DMS 273 (cell line): Measurements from ENCODE around the gene IFNA13.
"Not testable (repeated sequence)": the region's sequence is repeated elsewhere in the genome, so short reads cannot be mapped to it uniquely, and the experiment has no call there.

Experiments used
- DNase-seq: peaks from one replicate; lab custom pipeline; 2025; ENCODE audit not compliant: unreplicated experiment; lab: John Stamatoyannopoulos, UW

Gene IFNA13

DNA sequence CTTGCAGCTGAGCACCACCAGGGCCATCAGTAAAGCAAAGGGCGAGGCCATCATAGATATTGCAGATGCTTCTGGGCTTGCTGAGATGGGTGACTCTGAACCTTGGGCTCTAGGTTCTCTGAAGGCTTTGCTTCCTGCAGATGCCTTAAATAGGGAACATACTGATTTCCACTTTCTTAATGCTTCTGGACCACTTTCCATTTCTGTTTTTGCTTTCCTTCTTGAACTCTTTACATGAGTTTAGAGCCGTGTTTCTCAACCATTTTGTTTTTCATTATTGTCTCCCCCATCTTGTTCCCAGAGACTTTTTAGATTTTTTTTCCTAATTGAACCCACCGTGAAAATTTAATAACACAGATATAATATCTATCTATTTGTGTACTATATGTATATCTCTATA is at the start of gene IFNA13:
TSS of gene IFNA13 (minus strand) at position 101 of the 400 bp plus-strand sequence. CDS start at position 54, 47 bp downstream.
- DNase-seq, result no peak

GRCh38 chr9:21415493-21416267 is 47.8 kb upstream of the IFNA13 start:
- peak; percentile 89 for DNase-seq

DNA sequence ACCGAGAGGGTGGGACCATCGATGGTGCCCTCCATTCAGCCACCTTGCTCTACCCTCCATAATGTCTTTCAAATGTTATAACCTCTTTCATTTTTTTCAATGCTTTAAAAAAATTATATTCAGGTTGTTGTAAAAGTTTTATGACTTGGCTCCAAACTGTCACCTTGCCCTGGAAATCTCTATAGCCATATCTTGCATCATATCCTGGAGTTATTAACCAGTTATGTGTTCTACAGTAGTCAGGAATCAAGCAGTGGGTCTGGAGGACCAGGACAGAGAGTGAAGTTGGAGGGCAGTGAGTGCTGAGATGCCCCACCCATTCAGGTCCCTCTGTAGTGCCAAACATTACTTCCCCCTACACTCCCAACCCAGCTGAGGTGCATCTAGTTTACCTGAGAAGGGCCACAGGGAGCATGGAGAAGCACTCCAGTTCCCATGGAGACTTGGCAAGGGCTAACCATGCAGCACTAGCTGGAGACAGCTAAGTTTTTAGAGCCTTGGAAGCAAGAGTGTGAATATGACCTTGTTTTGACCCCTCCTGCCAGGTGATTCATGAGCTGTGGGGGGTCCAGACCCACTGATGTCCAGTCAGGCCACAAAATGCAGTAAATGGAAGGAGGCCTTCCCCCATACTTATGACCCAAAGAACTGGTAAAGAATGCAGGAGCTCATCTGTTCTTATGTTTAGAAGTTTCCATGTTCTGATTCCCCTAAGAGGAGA is 46.5 kb upstream of the IFNA13 start:
- peak; percentile 8 for DNase-seq

DNA sequence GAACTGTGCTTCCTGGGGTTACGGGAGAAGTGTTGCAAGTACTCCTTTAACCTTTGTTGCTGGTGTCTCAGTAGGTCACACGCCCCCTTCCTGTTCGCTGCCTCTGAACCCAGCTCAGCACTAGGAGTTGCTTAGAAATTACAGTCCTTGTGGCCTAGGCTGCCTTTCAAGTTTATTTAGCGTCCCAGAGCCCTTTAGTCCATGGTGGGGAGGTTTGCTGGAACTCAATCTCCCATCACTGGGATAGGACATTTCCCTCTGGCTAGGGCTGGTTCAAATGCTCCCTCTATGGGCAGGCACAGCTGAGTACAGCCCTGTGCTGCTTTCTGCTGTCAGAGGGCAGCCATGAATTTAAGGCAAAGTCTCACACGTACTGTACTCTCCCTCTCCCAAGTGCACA is 45.8 kb upstream of the IFNA13 start:
- DNase-seq, result peak; percentile 10

GRCh38 chr9:21413151-21413550 is 45.3 kb upstream of the IFNA13 start:
- no peak for DNase-seq

DNA sequence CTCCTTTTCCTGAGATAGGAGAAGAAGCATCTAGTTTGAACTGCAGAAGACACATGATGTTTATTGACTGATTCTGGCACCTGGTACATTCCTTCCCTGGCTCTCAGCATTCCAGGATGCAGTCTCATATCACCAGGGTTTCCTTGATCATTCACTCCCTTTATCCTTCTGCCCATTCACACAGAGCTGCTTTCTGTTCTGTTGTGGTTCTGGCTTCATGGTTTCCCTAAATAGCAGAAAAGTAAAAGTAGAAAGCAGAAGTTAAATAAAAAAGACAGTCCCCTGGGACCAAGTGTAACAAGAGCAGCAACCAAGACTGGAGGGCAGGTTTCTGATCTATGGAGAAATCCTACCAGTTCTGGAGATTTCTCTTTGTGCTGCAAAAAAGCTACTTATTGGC is 44.2 kb upstream of the IFNA13 start:
- no peak for DNase-seq

DNA sequence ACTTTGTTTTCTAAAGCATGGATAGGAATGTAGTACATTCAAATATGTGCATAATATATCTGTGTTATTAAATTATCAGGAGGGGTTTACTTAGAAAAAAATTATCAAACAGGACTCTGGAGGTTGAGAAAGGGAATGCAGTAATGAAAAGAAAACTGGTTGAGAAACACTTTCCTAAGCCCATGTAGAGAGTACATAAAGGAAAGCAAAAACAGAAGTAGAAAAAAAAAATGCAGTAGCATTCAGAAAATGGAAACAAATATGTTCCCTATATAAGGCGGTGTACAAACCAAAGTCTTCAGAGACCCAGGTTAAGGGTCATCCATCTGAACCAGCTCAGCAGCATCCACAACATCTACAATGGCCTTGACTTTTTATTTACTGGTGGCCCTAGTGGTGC is 41.0 kb upstream of the IFNA13 start, which contains the start of gene IFNA8:
TSS of gene IFNA8 (plus strand) at position 301 of the 400 bp plus-strand sequence. CDS start at position 361, 60 bp downstream.
- no peak for DNase-seq

GRCh38 chr9:21404146-21404545 is 36.3 kb upstream of the IFNA13 start:
- DNase-seq, result no peak

GRCh38 chr9:21402386-21403251 is 34.8 kb upstream of the IFNA13 start:
- no peak for DNase-seq

DNA sequence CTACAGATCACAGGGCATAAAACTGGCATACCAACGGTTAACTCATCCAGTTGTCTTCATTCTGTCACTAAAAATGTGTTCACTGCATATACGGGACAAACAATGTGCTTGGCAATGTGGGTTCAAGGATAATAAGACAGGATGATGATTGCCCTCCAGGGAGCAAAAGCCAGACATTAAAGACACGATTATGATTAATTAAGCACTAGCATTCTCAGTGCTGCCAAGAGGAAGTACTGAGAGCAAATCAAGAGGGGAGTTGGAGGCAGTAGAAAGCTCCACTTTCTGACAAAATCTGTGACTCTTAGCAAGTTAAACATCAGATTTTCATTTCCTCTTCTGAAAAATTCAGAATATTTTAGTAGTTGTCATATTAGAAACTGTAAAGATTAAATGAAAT is 32.1 kb upstream of the IFNA13 start:
- DNase-seq, result no peak

DNA sequence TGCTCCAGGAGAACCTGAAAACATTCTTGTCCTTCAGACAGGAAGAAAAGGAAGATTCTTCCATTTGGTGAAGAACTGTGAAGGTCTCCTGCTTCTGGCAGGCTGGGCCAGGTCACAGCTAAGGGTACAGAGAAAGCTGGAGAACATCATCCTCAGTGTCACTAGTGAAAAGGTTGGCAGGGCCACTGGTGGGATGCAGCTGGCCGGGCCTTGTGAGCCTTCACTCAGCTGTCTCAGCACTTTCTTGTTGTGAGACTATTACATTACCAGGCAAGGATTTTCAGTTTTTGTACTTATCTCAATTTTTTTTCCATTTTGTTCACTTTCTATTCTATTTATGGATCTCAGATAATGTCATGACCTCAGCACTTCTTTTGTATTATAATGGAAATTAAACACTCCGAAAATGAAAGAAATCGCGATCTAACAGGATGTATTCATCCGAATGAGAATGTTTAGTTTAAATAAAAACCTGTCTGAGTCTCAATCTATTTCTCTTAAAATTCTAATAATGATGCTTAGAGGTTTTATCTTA is 31.2 kb upstream of the IFNA13 start:
- DNase-seq, result no peak

DNA sequence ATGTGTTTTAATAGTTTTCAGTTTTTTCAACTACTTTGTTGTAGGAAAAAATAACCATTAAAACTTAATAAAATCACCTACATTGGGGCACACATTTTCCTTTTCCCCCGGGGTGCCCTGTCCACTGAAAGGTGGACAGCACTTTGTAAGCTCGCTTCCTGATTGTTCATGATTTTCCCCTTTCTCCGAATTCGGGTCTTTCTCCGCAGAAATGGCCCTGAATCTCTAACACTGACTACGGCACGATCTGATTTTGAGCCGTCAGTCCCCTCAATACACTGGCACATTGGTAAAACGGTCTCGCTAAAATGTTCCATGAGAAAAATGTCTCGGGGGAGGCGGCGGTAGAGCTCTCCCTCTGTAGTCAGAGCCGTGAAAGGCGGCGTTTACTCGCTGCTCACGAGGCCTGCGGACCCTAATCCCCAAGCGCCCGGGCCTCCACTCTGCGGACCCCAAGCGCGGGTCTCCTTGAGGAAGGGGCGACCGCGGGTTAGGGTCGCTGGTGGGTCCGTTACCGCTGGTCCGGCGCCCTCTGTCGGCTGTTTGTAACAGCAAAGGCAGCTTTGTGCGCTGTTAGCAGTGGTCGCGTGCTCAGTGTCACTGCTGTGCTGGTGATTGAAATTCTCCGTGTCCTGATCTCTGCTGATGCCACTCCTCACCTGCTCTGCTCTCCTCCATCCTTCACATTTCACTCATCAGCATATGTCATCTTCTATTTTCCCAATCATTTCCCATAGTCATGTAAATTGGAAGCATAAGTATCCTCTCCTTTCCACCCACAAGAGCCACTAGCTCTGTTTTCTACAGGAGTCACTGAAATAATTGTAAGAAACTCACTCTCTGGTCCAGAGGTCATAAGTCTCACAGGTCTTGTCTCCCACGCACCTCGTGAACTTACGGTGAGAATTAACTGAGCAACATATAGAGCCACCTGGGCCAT is 28.2 kb upstream of the IFNA13 start:
- DNase-seq, result peak; percentile 44

- DNase-seq, result peak; percentile 50
Measured at GRCh38 chr9:21392270-21392669, 24.4 kb upstream of the IFNA13 start.

- no peak for DNase-seq
Measured at GRCh38 chr9:21385131-21385670, 17.3 kb upstream of the IFNA13 start, which contains the start of gene IFNA2. Gene IFNA2, minus strand, starts transcription at chr9:21385398. Its CDS starts 69 bp downstream, at chr9:21385329.

GRCh38 chr9:21383627-21384026 is 15.8 kb upstream of the IFNA13 start:
- DNase-seq, result no peak

DNA sequence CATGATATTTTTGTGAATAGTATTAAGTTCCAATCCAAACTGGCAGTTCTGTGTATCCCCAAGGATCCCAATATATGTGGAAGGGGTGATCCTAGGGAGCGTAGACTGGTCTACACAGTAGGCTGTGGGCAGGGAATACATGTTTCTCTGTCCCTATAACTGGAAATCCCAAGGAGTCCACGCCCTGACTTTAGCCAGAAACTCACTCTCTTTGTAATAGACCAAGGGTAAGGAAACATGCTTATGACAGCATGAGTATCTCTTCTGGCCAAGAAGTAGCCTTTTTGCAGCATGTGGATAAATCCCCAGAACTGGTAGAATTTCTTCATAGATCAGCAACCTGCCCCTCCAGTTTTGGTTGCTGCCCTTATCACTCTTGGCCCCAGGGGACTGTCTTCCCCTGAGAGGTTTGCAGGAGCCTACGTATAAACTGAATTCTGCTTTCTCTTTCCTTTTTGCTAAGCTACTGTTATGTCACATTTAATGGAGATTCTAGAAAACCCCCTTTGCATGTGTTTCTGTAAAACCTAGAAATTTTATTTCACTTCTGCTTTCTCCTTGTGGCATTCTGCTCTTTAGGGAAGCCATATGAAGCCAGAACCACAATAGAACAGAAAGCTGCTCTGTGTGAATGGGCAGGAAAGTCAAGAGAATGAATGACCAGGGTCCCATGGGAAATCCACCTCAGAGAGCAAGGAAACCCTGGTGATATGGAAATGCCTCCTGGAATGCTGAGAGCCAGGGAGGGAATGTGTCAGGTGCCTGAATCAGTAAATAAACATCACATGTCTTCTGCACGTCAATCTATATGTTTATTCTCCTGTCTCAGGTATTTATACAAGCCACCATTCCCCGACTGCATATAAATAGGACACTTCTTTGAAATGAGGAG is 13.8 kb upstream of the IFNA13 start:
- no peak for DNase-seq

DNA sequence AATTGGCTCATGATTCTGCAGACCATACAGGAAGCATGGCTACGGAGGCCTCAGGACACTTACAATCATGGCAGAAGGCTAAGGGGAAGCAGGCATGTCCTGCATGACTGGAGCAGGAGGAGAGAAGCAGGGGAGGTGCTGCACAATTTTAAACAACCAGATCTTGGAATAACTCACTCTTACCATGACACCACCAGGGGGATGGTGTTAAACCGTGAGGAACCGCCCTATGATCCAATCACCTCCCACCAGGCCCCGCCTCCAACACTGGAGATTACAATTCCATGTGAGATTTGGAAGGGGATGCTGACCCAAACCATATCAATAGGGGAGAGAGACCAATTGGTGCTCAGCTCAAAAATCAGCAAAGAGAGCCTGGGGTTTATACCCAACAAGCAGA is 3.6 kb upstream of the IFNA13 start:
- DNase-seq, result not testable (repeated sequence)

GRCh38 chr9:21367169-21367568 is 688 bp downstream of the IFNA13 start:
- not testable (repeated sequence) for DNase-seq

GRCh38 chr9:21362287-21362686 is 5.6 kb downstream of the IFNA13 start:
- no peak for DNase-seq
